Thymus (tissue), 11 donors: ENCODE data around the gene HSPA4. TPM values are rescaled to one million over a fixed set of nuclear protein-coding genes. Genes with fewer than 3 reads are reported as not detected.
"Not testable (repeated sequence)": the region's sequence is repeated elsewhere in the genome, so short reads cannot be mapped to it uniquely, and the experiment has no call there.

Experiments
- DNase-seq, 9 donors: peaks; one replicate each; pipeline ENCODE4 v3.0.0-alpha.2; 2013; ENCODE audit warnings: low spot score in 9 of 9, low read depth in 6 of 9, missing footprints in 1 of 9
- H3K27ac ChIP-seq, 2 donors: one replicate each; pipeline ENCODE4 v1.5.1; 2013; ENCODE audit warnings: control low read depth in 1 of 2, low read depth in 1 of 2, low read length in 1 of 2, mild to moderate bottlenecking in 1 of 2, moderate library complexity in 1 of 2
- H3K27me3 ChIP-seq, 2 donors: one replicate each; pipeline ENCODE4 v1.5.1; 2013; ENCODE audit warnings: low read length in 1 of 2; ENCODE audit not compliant: control insufficient read depth in 2 of 2, insufficient read depth in 1 of 2
- H3K36me3 ChIP-seq, 2 donors: one replicate each; pipeline ENCODE4 v1.5.1; 2013; ENCODE audit warnings: low read length in 1 of 2, mild to moderate bottlenecking in 1 of 2, moderate library complexity in 1 of 2; ENCODE audit not compliant: control insufficient read depth in 2 of 2, insufficient read depth in 2 of 2
- H3K4me1 ChIP-seq, 2 donors: one replicate each; pipeline ENCODE4 v1.5.1; 2013; ENCODE audit warnings: low read length in 2 of 2; ENCODE audit not compliant: control insufficient read depth in 2 of 2, insufficient read depth in 2 of 2
- H3K4me3 ChIP-seq, 2 donors: one replicate each; pipeline ENCODE4 v1.5.1; 2013; ENCODE audit warnings: low read length in 2 of 2, control low read depth in 1 of 2, mild to moderate bottlenecking in 1 of 2
- H3K9me3 ChIP-seq, 2 donors: one replicate each; pipeline ENCODE4 v1.5.1; 2013; ENCODE audit warnings: low read length in 1 of 2, mild to moderate bottlenecking in 1 of 2; ENCODE audit not compliant: control insufficient read depth in 2 of 2, insufficient read depth in 1 of 2
- WGBS: extraction: QIAGEN DNeasy Blood & Tissue Kit; methylation state at CpG from one replicate; pipeline ENCODE4 v1.1.7; 2013; 5-methylcytosine and 5-hydroxymethylcytosine counted together
- polyA plus RNA-seq: library from polyadenylated mRNA; stranded (reverse); fragments of 200-250 nt; gene quantifications from one replicate; pipeline ENCODE4 v1.2.3, GENCODE V29; 2013
- total RNA-seq: library from RNA; stranded (reverse); fragments of 120-200 nt; gene quantifications from one replicate; pipeline ENCODE4 v1.2.4, GENCODE V29; 2013
- donor health status: healthy.

Gene HSPA4
- total and polyA plus RNA-seq, 2 donors, result 65.4 to 72.0 TPM

- Histone ChIP-seq H3K36me3 (peaks cover 3 to 4% of the 10 kb centered on the region in 2 donors), H3K27ac (peak overlapping the region in 1 of 2 donors; percentile 69), H3K27me3 (no peaks in the 10 kb centered on the region), H3K9me3 (no peaks in the 10 kb centered on the region), H3K4me1 (peaks cover 0 to 5% of the 10 kb centered on the region in 2 donors), H3K4me3 (peak overlapping the region; percentile 76 to 93)
- WGBS, result 11% methylated on average over 15 of the region's 15 CpGs
- no peak for DNase-seq
Observed at GRCh38 chr5:133026664-133027153, 25.1 kb upstream of the HSPA4 start.

DNA sequence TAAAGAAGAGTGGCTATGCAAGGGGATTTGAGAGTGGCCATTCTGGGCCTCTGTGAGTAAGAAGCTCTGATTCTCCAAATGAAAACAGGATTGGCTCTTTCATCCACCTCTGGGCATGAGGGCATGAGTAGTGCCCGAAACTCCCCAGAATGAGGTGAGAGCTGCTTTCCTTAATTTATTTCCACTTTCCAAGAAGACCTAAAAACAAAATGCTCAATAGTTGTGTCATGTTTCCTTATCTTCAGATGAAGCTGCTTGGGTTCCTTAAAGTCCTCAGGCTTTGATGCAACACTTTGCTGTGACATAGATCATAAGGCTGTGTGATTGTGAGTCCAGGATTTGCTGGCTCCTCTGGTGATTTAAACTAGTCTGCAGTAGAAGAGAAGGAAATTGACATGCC, 22.4 kb upstream of the HSPA4 start:
- 96% methylated on average over 1 of the region's 1 CpG for WGBS
- no peak for DNase-seq
- Histone ChIP-seq H3K9me3 (no peaks in the 10 kb centered on the region), H3K4me3 (no peak overlapping the region), H3K27ac (no peak overlapping the region), H3K4me1 (peaks cover 0 to 5% of the 10 kb centered on the region in 2 donors), H3K36me3 (no peaks in the 10 kb centered on the region), H3K27me3 (no peaks in the 10 kb centered on the region)

GRCh38 chr5:133030343-133031005, 21.3 kb upstream of the HSPA4 start:
- 97% methylated on average over 2 of the region's 2 CpGs for WGBS
- Histone ChIP-seq H3K9me3 (no peaks in the 10 kb centered on the region), H3K27me3 (no peaks in the 10 kb centered on the region), H3K4me3 (no peak overlapping the region), H3K36me3 (no peaks in the 10 kb centered on the region), H3K27ac (no peak overlapping the region), H3K4me1 (peaks cover 0 to 4% of the 10 kb centered on the region in 2 donors)
- no peak for DNase-seq

- peak in 1 of 9 donors; percentile 11 for DNase-seq
- WGBS, result 61% methylated on average over 6 of the region's 6 CpGs
- H3K27ac ChIP-seq, result no peak overlapping the region
- no peaks in the 10 kb centered on the region for H3K9me3 ChIP-seq
- no peak overlapping the region for H3K4me3 ChIP-seq
- no peaks in the 10 kb centered on the region for H3K4me1 ChIP-seq
- H3K27me3 ChIP-seq, result no peaks in the 10 kb centered on the region
- H3K36me3 ChIP-seq, result no peaks in the 10 kb centered on the region
Observed at GRCh38 chr5:133032852-133033742, 18.7 kb upstream of the HSPA4 start.

DNA sequence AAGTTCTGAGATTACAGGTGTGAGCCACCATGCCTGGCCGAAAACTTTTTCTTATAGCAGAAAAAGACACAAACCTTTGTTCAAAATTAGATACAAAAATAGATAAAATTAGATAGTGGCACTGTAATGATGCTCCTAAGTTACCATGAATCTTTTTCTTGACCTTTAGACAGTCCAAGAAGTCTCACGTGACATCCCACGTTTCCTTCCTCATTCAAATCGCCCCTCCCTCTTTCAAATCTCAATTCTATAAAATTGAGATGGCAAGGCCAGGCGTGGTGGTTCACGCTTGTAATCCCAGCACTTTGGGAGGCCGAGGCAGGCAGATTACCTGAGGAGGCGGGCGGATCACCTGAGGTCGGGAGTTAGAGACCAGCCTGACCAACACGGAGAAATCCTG, 17.7 kb upstream of the HSPA4 start:
- H3K4me3 ChIP-seq, result no peak overlapping the region
- DNase-seq, result no peak
- H3K27ac ChIP-seq, result no peak overlapping the region
- no peaks in the 10 kb centered on the region for H3K36me3 ChIP-seq
- no peaks in the 10 kb centered on the region for H3K27me3 ChIP-seq
- 93% methylated on average over 11 of the region's 11 CpGs for WGBS
- no peaks in the 10 kb centered on the region for H3K4me1 ChIP-seq
- H3K9me3 ChIP-seq, result no peaks in the 10 kb centered on the region

DNA sequence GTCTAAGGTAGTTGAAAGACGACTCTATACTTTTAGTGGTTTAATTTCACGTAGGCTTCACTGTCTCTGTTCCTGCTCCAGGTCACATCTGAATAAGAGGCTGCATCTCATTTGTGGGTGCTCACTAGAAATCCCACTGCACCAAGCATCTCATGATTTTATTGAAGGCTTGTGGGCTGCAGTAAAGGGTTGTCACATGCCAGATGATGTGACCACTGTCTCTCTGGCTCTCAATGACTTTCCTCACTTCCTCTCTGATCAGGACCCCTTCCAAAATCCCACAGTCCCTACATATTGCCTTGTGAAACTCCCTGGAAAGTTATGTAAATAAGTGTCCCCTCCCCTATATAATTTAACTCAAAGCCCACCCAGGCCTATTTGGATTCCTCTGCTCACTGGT, 16.6 kb upstream of the HSPA4 start:
- Histone ChIP-seq H3K36me3 (no peaks in the 10 kb centered on the region), H3K4me1 (no peaks in the 10 kb centered on the region), H3K27me3 (no peaks in the 10 kb centered on the region), H3K9me3 (no peaks in the 10 kb centered on the region), H3K4me3 (no peak overlapping the region), H3K27ac (no peak overlapping the region)
- no peak for DNase-seq
- 73% methylated on average over 2 of the region's 2 CpGs for WGBS

GRCh38 chr5:133036677-133037076, 15.1 kb upstream of the HSPA4 start:
- 96% methylated on average over 6 of the region's 6 CpGs for WGBS
- not testable (repeated sequence) for DNase-seq, H3K27me3 ChIP-seq, H3K4me1 ChIP-seq, H3K9me3 ChIP-seq, H3K4me3 ChIP-seq, H3K36me3 ChIP-seq, H3K27ac ChIP-seq

DNA sequence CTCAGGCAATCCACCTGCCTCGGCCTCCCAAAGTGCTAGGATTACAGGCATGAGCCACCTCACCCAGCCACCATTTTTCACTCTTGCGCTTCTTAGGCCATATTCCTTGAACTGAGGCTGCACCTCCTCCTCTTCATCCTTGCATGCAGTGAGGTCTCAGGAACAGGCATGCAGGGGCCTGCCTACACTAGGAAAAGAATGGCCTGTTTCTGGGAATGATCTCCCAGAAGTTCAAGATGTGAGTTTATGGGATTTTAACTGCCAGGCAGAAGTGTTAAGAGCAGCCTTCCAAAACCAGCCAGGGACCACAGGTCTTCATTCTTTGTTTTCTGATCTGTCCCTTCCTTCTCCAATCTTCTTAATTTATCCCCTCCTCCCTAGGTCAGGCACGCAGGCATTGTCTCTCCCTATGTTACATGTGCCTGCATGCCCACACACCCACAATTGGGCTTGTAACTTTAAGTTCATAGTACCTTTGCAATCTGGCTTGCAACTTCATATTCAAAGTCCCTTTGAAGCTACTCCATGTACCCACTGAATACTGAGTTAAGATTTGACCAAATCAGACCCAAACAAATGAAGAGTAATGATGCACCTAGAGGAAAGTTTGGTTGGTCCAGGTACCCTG, 10.5 kb upstream of the HSPA4 start:
- Histone ChIP-seq H3K36me3 (no peaks in the 10 kb centered on the region), H3K4me1 (no peaks in the 10 kb centered on the region), H3K4me3 (no peak overlapping the region), H3K27ac (no peak overlapping the region), H3K27me3 (no peaks in the 10 kb centered on the region), H3K9me3 (no peaks in the 10 kb centered on the region)
- no peak for DNase-seq
- 94% methylated on average over 3 of the region's 3 CpGs for WGBS

GRCh38 chr5:133041910-133042309, 9.9 kb upstream of the HSPA4 start:
- no peak for DNase-seq
- Histone ChIP-seq H3K36me3 (no peaks in the 10 kb centered on the region), H3K4me3 (no peak overlapping the region), H3K27me3 (no peaks in the 10 kb centered on the region), H3K4me1 (no peaks in the 10 kb centered on the region), H3K27ac (no peak overlapping the region), H3K9me3 (no peaks in the 10 kb centered on the region)
- WGBS, result 98% methylated on average over 1 of the region's 1 CpG
